ENCODE measurements around the gene FAM20C. TPM values are rescaled to one million over a fixed set of nuclear protein-coding genes. Genes with fewer than 3 reads are reported as not detected.

Gene FAM20C
- total and polyA plus RNA-seq, 4 donors: 17.3 to 86.9 (median 45.9) TPM

DNA sequence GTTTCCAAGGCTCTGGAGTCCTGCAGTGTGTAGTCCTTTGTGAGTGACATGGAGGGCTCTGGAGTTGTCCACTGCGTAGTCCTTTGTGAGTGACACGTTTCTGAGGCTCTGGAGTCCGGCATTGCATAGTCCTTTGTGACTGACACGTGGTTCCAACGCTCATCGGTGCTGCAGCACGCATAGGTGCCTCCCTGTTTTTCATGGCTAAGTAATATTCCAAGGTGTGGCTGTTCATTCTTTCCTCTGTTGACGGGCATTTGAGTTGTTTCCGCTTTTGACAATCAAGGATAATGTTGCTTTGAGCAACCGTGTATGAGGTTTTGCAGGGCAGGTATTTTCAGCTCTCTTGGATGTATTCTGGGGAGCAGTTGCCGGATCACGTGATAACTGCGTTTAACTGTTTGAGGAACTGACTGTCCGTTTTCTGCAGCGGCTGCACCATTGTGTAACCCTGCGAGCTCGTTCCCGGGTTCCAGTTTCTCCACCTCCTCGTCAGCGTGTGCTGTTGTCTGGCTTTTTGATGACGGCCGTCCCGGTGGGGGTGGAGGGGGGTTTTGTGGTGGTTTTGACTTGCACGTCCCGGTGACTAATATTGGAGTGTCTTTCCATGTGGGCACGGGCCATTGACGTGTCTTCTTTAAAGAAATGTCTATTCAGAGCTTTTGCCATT, 21.1 kb downstream of the FAM20C start:
- no peaks in the 10 kb centered on the region for H3K27me3 ChIP-seq (ENCODE audit: control insufficient read depth in 3 of 3, insufficient read depth in 3 of 3, low read length in 2 of 3)
- 82 to 90% methylated on average over 27 of the region's 27 CpGs for WGBS, 2 donors
- peaks cover 0 to 16% (median 7%) of the 10 kb centered on the region in 4 donors for H3K36me3 ChIP-seq (ENCODE audit: control insufficient read depth in 4 of 4, insufficient read depth in 4 of 4, low read length in 4 of 4)
- DNase-seq: no peak
- H3K4me3 ChIP-seq: no peak overlapping the region
- H3K27ac ChIP-seq (ENCODE audit: low read depth in 1 of 2, low read length in 1 of 2): no peak overlapping the region
- peaks cover 0 to 7% (median 2%) of the 10 kb centered on the region in 5 donors for H3K4me1 ChIP-seq (ENCODE audit: control insufficient read depth in 5 of 5, insufficient read depth in 5 of 5, low read length in 5 of 5)
- H3K9me3 ChIP-seq (ENCODE audit: control insufficient read depth in 4 of 4, insufficient read depth in 3 of 4, low read length in 3 of 4): no peaks in the 10 kb centered on the region
- TF ChIP-seq, protein P1, sequence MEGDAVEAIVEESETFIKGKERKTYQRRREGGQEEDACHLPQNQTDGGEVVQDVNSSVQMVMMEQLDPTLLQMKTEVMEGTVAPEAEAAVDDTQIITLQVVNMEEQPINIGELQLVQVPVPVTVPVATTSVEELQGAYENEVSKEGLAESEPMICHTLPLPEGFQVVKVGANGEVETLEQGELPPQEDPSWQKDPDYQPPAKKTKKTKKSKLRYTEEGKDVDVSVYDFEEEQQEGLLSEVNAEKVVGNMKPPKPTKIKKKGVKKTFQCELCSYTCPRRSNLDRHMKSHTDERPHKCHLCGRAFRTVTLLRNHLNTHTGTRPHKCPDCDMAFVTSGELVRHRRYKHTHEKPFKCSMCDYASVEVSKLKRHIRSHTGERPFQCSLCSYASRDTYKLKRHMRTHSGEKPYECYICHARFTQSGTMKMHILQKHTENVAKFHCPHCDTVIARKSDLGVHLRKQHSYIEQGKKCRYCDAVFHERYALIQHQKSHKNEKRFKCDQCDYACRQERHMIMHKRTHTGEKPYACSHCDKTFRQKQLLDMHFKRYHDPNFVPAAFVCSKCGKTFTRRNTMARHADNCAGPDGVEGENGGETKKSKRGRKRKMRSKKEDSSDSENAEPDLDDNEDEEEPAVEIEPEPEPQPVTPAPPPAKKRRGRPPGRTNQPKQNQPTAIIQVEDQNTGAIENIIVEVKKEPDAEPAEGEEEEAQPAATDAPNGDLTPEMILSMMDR (IDR thresholded peaks at IDR 0.05; ENCODE audit: control extremely low read depth, extremely low read depth): no peak
- no peak for ATAC-seq (ENCODE audit: insufficient read depth, low FRiP score)
- H3K9ac ChIP-seq (ENCODE audit: insufficient read depth in 1 of 2, low read length in 2 of 2): no peak overlapping the region

DNA sequence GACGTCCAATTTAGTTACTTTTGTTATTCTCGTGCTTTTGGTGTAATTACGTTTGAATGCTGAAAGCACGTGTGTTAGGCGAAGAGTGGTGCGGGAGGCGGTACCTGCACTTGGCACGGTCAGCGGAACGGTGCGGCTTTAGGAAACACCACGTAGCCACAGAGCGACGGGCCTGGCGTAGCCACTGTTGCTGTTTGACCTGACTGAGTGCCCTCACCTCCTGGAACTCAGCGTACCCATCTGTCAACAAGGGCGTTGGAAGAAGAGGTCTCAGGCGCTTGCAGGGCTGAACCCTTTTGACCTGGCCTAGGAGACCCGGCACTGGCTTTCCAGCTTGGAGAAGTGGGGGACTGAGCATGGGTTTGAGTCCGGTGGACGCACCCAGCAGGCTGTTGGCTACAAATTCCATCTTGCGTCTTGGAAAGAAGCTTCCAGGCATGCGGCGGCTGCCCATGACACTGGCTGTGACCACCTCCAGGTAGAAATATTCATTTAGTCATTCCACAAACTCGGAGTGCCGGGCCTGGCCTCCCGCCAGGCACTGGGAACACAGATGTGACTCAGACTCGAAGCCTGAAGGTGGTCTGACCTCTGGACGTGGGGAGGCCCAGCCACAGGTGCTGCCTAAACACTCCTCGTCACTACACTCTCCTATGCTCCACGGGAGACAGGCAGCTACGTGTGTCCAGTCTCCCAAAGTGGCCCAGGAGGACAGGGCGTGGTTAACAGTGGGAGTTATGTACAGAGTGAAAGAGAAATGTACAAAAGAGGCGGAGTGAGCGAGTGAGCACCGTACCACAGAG, 22.2 kb downstream of the FAM20C start:
- ATAC-seq (ENCODE audit: insufficient read depth, low FRiP score) (no peak), DNase-seq (no peak)
- Histone ChIP-seq H3K36me3 (ENCODE audit: control insufficient read depth in 4 of 4, insufficient read depth in 4 of 4, low read length in 4 of 4) (peaks cover 0 to 23% (median 7%) of the 10 kb centered on the region in 4 donors), H3K9me3 (ENCODE audit: control insufficient read depth in 4 of 4, insufficient read depth in 3 of 4, low read length in 3 of 4) (no peaks in the 10 kb centered on the region), H3K9ac (ENCODE audit: insufficient read depth in 1 of 2, low read length in 2 of 2) (no peak overlapping the region), H3K4me1 (ENCODE audit: control insufficient read depth in 5 of 5, insufficient read depth in 5 of 5, low read length in 5 of 5) (peaks cover 0 to 9% (median 4%) of the 10 kb centered on the region in 5 donors), H3K27ac (ENCODE audit: low read depth in 1 of 2, low read length in 1 of 2) (no peak overlapping the region), H3K27me3 (ENCODE audit: control insufficient read depth in 3 of 3, insufficient read depth in 3 of 3, low read length in 2 of 3) (no peaks in the 10 kb centered on the region), H3K4me3 (no peak overlapping the region)
- WGBS, 2 donors: 76 to 90% methylated on average over 36 of the region's 36 CpGs
- TF ChIP-seq, protein P1 (IDR thresholded peaks at IDR 0.05; ENCODE audit: control extremely low read depth, extremely low read depth): no peak

DNA sequence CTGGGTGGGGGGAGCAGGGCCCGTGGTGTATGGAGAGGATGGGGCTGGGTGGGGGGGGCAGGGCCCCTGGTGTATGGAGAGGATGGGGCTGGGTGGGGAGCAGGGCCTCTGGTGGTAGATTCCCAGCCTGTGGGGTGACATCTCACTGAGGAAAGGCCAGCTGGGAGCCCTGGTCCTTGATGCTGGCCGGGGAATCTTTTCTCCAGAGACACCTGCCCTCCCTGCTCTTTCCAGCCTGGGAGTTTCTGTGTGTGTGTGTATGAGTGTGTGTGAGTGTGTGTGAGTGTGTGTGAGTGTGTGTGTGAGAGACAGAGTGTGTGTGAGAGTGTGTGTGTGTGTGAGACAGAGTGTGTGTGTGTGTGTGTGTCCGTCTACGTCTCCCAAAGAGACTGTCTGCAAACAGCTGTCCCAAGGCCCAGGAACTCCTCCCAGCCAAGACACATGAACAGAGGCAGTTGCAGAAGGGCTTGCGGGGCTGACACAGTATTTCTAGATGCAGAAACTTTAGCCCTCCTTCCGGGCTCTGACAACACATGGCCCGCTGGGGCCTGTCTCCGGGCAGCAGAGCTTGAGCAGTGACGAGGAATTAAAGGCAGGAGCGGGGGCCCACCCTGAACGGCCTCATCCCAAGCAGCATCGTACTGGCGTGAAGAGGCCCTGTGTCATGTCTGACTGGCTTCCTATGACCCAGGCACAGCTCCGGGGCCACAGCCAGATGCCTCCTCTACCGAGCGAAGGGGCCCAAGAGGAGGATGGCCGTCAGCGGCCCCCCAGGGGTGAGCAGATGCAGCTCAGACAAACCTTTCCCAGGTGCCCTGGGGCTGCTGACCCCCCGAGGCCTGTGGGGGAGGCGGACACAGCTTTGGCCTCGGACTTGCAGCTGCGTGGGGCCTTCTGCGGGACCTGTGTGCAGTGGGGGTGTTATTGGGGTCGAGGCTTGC, 24.3 kb downstream of the FAM20C start:
- ATAC-seq (ENCODE audit: insufficient read depth, low FRiP score) (no peak), DNase-seq (peak; percentile 69 to 81 (median 72))
- 83 to 93% methylated on average over 23 to 24 of the region's 24 CpGs for WGBS, 2 donors
- Histone ChIP-seq H3K27ac (ENCODE audit: low read depth in 1 of 2, low read length in 1 of 2) (no peak overlapping the region), H3K9me3 (ENCODE audit: control insufficient read depth in 4 of 4, insufficient read depth in 3 of 4, low read length in 3 of 4) (no peaks in the 10 kb centered on the region), H3K4me3 (no peak overlapping the region), H3K4me1 (ENCODE audit: control insufficient read depth in 5 of 5, insufficient read depth in 5 of 5, low read length in 5 of 5) (peaks cover 0 to 14% (median 12%) of the 10 kb centered on the region in 5 donors), H3K27me3 (ENCODE audit: control insufficient read depth in 3 of 3, insufficient read depth in 3 of 3, low read length in 2 of 3) (no peaks in the 10 kb centered on the region), H3K36me3 (ENCODE audit: control insufficient read depth in 4 of 4, insufficient read depth in 4 of 4, low read length in 4 of 4) (peaks cover 0 to 17% (median 7%) of the 10 kb centered on the region in 4 donors), H3K9ac (ENCODE audit: insufficient read depth in 1 of 2, low read length in 2 of 2) (peak overlapping the region in 1 of 2 donors; percentile 58)
- TF ChIP-seq, protein P1 (IDR thresholded peaks at IDR 0.05; ENCODE audit: control extremely low read depth, extremely low read depth): no peak
